Measurements from ENCODE around the gene MAD1L1.

- TF ChIP-seq CTCF (conservative IDR thresholded peaks at IDR 0.05; ENCODE audit: low read depth, low read length) = no peak
- no peak for TF ChIP-seq EZH2 (IDR thresholded peaks at IDR 0.05; ENCODE audit: borderline replicate concordance, low read depth, low read length, poor library complexity, severe bottlenecking)
These were observed 116.3 kb downstream of the MAD1L1 start for GRCh38 chr7:2116448-2116810.
